Measurements from ENCODE around the gene PYCR2. TPM values are rescaled to one million over a fixed set of nuclear protein-coding genes. Genes with fewer than 3 reads are reported as not detected.
"Not testable (repeated sequence)": the region's sequence is repeated elsewhere in the genome, so short reads cannot be mapped to it uniquely, and the experiment has no call there.

The PYCR2 gene
- total RNA-seq, 1 experiment from 2014 or later, result 57.7 TPM

GRCh38 chr1:225888898-225889601, 35.0 kb downstream of the PYCR2 start, which contains the start of gene LEFTY1:
TSS of gene LEFTY1 (minus strand) at chr1:225889146. CDS start at chr1:225889066, 80 bp downstream.
- Histone ChIP-seq H3K4me3 (ENCODE audit: low read length) (no peak within 1 kb of the TSS), H3K27ac (ENCODE audit: low read length) (peak within 1 kb of the TSS; percentile 98), H3K4me1 (ENCODE audit: insufficient read depth, low read length) (peaks cover 56% of the 10 kb centered on the region), H2AFZ (ENCODE audit: low read length) (no peak within 1 kb of the TSS), H3K9ac (ENCODE audit: low read length) (peak within 1 kb of the TSS; percentile 14; the same call in 1 of the 2 replicates), H3K27me3 (ENCODE audit: low read length) (no peaks in the 10 kb centered on the region), H3K9me3 (ENCODE audit: low read length) (no peaks in the 10 kb centered on the region), H3K4me2 (ENCODE audit: low read length) (peak within 1 kb of the TSS; percentile 56), H3F3A (ENCODE audit: low read length, unreplicated experiment) (no peaks in the 10 kb centered on the region), H3K79me2 (ENCODE audit: low read length) (peaks cover under 1% of the 10 kb centered on the region; the same call in 1 of the 2 replicates), H4K20me1 (ENCODE audit: low read length) (no peaks in the 10 kb centered on the region), H3K9me2 (replicated peaks; ENCODE audit: low read length) (no peaks in the 10 kb centered on the region), H3K36me3 (ENCODE audit: low read depth, low read length) (no peaks in the 10 kb centered on the region)
- no peak for ATAC-seq
- TF ChIP-seq CTCF (conservative IDR thresholded peaks at IDR 0.05; ENCODE audit: low read depth, low read length), result no peak
- no peak for TF ChIP-seq EZH2phosphoT487 (IDR thresholded peaks at IDR 0.05; ENCODE audit: borderline replicate concordance, low read length)
- no peak for TF ChIP-seq EZH2 (IDR thresholded peaks at IDR 0.05; ENCODE audit: low read length, unreplicated experiment)
- ChIA-PET POLR2A (ENCODE audit: unreplicated experiment) (interaction anchor here (0.5 kb wide), 1 partner anchor 17 kb away, joined by 3 read pairs; no protein-coding TSS in a partner anchor), CTCF (no interaction called here)
- BruUV-seq (replicated peaks), result no TSS peak
- no peak for DNase-seq
- intact Hi-C loops (cut with micrococcal nuclease), result no loop called here

GRCh38 chr1:225888289-225888897, 35.7 kb downstream of the PYCR2 start:
- H3K36me3 ChIP-seq (ENCODE audit: low read depth, low read length), result no peaks in the 10 kb centered on the region
- H3K9ac ChIP-seq (ENCODE audit: low read length), result no peak overlapping the region; the same call in 1 of the 2 replicates
- H3K27ac ChIP-seq (ENCODE audit: low read length), result peak overlapping the region; percentile 53
- no peak overlapping the region for H2AFZ ChIP-seq (ENCODE audit: low read length)
- peak; percentile 71 for DNase-seq
- CTCF ChIA-PET, result no interaction called here
- no peak overlapping the region for H3K4me3 ChIP-seq (ENCODE audit: low read length)
- no peaks in the 10 kb centered on the region for H3K9me2 ChIP-seq (replicated peaks; ENCODE audit: low read length)
- H3K79me2 ChIP-seq (ENCODE audit: low read length), result peaks cover 5% of the 10 kb centered on the region; the same call in 1 of the 2 replicates
- no TSS peak for BruUV-seq (replicated peaks)
- TF ChIP-seq CTCF (conservative IDR thresholded peaks at IDR 0.05; ENCODE audit: low read depth, low read length), result no peak
- TF ChIP-seq EZH2phosphoT487 (IDR thresholded peaks at IDR 0.05; ENCODE audit: borderline replicate concordance, low read length), result no peak
- no peak for TF ChIP-seq EZH2 (IDR thresholded peaks at IDR 0.05; ENCODE audit: low read length, unreplicated experiment)
- no peaks in the 10 kb centered on the region for H4K20me1 ChIP-seq (ENCODE audit: low read length)
- peak overlapping the region; percentile 49 for H3K4me2 ChIP-seq (ENCODE audit: low read length)
- H3K4me1 ChIP-seq (ENCODE audit: insufficient read depth, low read length), result peaks cover 61% of the 10 kb centered on the region
- no peaks in the 10 kb centered on the region for H3K9me3 ChIP-seq (ENCODE audit: low read length)
- no peaks in the 10 kb centered on the region for H3K27me3 ChIP-seq (ENCODE audit: low read length)
- peak; percentile 53 for ATAC-seq
- POLR2A ChIA-PET (ENCODE audit: unreplicated experiment), result no interaction called here
- intact Hi-C loops (cut with micrococcal nuclease), result no loop called here
- no peaks in the 10 kb centered on the region for H3F3A ChIP-seq (ENCODE audit: low read length, unreplicated experiment)

- ATAC-seq; H3K9me2 ChIP-seq (replicated peaks; ENCODE audit: low read length); H2AFZ ChIP-seq (ENCODE audit: low read length); CTCF ChIA-PET; H3K4me3 ChIP-seq (ENCODE audit: low read length); H3K27me3 ChIP-seq (ENCODE audit: low read length); intact Hi-C loops (cut with micrococcal nuclease); H3K9me3 ChIP-seq (ENCODE audit: low read length); H4K20me1 ChIP-seq (ENCODE audit: low read length); H3F3A ChIP-seq (ENCODE audit: low read length, unreplicated experiment); DNase-seq; H3K9ac ChIP-seq (ENCODE audit: low read length); BruUV-seq (replicated peaks); H3K79me2 ChIP-seq (ENCODE audit: low read length); H3K36me3 ChIP-seq (ENCODE audit: low read depth, low read length); POLR2A ChIA-PET (ENCODE audit: unreplicated experiment): not testable (repeated sequence)
- Histone ChIP-seq H3K4me1 (ENCODE audit: insufficient read depth, low read length) (peaks cover 61% of the 10 kb centered on the region), H3K4me2 (ENCODE audit: low read length) (peak overlapping the region; percentile 49), H3K27ac (ENCODE audit: low read length) (peak overlapping the region; percentile 53)
Observed at GRCh38 chr1:225887554-225888288, 36.3 kb downstream of the PYCR2 start.

Measured in PC-3 (cell line).